GM13976 (cell line): ENCODE results near the gene MTHFR.

Experiments
- DNase-seq: peaks from one replicate; pipeline ENCODE4 v3.0.0; 2012; ENCODE audit warnings: low spot score
- in situ Hi-C: fragments of 300-500 bp; cut with MboI; formaldehyde crosslinking; loops from one replicate; pipeline ENCODE4 v1.12.0; 2022; ENCODE audit warnings: low sequenced_read_pairs, mixed read lengths, inconsistent platforms; ENCODE audit not compliant: unreplicated experiment
- TF ChIP-seq, protein P1 (sequence below): IDR thresholded peaks from 2 replicates; pipeline ENCODE4 v1.5.1; 2012; ENCODE audit warnings: borderline replicate concordance, mild to moderate bottlenecking; ENCODE audit not compliant: insufficient read depth; ENCODE audit errors: extremely low read depth, missing control alignments, control extremely low read depth

Gene MTHFR

DNA sequence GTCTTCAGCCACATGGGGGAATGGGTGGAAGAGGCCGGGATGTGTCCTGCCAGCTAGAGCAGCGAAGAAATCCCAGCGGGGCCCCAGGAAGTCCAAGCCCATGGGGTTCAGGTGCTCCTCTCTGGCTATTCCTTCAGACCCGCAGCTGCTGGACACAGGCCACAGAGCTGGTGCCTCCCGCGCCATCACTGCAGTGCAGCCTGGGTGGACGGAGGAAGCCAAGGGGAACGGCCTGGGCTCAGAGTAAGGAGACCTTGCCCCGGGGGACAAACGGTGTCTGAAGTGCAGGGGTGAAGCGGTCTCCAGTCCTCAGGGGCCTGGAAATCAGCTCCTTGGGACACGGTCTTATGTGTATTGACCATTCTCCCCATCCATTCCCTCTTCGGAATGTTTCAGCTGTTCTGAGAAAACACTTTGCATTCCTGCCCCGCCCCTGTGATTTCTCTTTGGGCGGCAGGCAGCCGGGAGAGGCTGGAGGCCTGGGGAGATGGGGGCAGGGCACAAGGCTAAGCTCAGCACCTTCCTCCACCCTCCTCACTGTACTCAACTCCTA lies 18.4 kb downstream of the MTHFR start:
- in situ Hi-C loops = no loop called here
- DNase-seq = no peak
- TF ChIP-seq, protein P1, sequence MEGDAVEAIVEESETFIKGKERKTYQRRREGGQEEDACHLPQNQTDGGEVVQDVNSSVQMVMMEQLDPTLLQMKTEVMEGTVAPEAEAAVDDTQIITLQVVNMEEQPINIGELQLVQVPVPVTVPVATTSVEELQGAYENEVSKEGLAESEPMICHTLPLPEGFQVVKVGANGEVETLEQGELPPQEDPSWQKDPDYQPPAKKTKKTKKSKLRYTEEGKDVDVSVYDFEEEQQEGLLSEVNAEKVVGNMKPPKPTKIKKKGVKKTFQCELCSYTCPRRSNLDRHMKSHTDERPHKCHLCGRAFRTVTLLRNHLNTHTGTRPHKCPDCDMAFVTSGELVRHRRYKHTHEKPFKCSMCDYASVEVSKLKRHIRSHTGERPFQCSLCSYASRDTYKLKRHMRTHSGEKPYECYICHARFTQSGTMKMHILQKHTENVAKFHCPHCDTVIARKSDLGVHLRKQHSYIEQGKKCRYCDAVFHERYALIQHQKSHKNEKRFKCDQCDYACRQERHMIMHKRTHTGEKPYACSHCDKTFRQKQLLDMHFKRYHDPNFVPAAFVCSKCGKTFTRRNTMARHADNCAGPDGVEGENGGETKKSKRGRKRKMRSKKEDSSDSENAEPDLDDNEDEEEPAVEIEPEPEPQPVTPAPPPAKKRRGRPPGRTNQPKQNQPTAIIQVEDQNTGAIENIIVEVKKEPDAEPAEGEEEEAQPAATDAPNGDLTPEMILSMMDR = no peak

DNA sequence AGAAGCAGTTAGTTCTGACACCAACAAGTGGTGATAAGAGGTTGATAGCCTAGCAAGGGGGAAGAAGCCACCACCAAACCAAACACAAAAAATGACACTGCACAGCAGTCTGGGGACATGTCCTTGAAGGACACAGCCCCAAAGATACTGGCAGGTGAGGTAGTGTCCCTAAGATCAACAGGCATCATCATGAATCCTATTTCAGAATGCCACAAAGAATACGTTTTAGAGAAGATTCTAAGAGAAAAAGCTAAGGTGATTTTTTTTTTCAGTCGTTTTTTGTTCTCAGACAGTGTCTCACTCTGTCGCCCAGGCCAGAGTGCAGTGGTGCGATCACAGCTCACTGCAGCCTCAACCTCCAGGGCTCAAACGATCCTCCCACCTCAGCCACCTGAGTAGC lies 19.6 kb downstream of the MTHFR start:
- in situ Hi-C loops = no loop called here
- no peak for DNase-seq
- TF ChIP-seq, protein P1 = no peak

DNA sequence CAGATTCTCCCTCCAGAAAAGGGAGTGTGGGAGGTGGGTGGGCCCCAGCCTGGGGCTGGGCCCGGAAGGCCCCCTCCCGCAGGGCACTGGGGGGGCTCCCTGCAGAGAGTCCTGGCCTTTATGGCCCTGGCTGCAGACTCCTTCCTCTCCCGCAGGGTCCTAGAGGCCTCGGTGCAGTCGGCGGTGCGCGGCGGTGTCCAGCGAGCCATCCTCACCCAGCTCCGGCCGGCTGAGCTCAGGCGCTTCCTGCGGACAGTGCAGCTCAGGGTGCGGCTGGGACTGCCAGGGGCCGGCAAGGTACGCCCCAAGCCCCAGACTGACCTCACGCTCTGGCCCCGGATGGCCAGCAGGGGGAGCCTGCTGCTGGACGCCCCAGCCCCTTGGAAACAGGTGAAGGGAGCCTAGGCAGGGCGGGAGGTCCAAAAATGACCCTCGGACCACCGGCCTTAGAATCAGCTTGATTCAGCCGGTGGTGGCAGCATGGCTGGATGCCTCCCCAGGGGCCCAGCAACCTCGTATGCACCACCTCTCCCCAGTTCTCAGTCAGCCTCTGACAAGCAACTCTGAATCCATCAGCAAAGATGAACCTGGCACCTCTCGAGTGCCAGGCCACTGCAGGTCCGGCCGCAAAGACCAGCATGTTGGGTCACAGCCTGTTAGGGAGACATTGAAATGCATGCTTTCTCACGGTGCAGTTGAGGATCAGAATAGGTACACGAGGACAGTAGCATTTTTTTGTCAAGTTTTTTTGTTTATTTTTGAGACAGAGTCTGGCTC lies 20.6 kb downstream of the MTHFR start:
- peak; percentile 90 for DNase-seq
- TF ChIP-seq, protein P1 = peak; percentile 88
- in situ Hi-C loops = no loop called here

DNA sequence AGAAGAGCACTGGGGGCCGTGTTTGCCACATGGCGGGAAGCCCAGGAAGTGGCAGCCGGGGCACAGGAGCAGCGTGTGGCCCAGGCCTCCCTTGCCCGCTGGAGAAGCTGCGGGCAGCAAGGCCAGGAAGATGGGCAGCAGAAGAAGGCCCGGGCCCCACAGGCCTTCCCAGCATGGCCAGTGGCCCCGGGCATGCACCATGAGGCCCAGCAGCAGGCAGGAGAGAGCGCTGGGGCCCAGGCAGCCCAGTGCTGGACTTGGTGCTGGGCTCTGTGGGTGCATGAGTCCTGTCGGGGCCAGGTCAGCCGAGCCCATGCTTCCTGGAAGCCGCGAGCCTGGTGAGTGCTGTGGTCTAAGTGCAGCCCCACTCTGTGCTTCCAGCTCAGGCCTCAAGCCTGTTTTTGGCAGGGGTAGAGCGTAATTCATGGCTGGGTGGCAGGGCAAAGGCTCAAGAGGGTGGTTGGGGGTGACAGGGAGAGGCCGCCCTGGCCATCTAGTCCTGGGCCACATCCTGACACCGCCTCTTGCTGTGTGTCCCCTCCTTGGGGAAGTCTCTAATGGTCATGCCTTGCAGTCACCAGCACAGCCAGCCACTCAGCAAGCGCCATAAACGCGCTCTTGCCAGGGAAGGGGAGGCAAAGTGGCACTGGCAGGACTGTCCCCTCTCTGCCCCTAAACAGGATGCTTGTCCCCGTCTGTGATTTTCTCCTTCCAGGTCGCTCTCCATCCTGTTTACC lies 21.3 kb downstream of the MTHFR start:
- in situ Hi-C loops = no loop called here
- DNase-seq = no peak
- TF ChIP-seq, protein P1 = no peak

DNA sequence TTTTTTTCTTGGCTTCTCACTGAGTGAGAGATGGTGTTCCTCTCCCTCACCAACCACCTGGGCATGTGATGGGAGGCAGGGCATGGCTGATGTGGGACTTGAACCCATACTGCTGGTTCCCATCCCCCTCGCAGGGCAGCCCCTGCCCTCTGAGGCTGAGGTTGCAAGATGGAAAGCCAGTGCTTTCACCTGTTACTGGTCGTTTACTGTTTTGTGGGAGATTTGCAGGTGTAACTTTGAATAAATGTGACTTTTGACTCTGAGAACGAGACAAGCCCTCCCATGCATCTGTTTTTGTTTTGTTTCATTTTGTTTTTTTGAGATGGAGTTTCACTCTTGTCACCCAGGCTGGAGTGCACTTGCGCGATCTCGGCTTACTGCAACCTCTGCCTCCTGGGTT lies 22.2 kb downstream of the MTHFR start:
- in situ Hi-C loops = no loop called here
- DNase-seq = no peak
- TF ChIP-seq, protein P1 = no peak

DNA sequence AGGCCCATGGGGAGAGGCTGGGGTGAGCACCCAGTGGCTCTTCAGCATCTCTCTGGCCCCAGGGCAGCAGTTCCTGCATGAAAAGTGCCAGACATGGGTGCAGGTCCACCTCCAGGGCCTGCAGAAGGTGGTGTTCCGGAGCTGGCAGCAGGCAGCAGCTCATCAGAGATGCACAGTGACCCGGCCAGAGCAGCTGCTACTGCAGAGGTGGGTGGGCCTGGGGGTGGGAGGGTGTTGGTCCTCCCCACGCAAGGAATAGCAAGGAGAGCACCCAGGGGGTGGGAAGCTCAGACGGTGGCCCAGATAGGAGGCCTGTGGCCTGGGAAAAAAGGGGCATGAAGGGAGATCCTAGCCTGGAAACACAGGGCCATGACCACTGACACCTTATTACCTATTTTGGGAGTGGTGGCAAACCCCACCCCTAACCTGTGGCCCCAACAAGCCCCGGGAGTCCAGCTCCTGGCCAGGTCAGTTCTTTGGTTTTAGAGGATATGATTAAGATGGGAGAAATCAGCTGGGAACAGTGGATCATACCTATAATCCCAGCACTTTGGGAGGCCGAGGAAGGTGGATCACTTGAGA lies 23.5 kb downstream of the MTHFR start:
- in situ Hi-C loops = no loop called here
- TF ChIP-seq, protein P1 = no peak
- DNase-seq = no peak
